DMS114 treated with DMSO at 0.1 percent for 48 hours (cell line): Measurements from ENCODE around the gene NUCB1.
A peak's percentile ranks its signal among the peaks of the same experiment; 100 is the strongest.

Experiments
- DNase-seq: peaks from one replicate; lab custom pipeline; 2025; ENCODE audit not compliant: unreplicated experiment; lab: John Stamatoyannopoulos, UW

The NUCB1 gene

DNA sequence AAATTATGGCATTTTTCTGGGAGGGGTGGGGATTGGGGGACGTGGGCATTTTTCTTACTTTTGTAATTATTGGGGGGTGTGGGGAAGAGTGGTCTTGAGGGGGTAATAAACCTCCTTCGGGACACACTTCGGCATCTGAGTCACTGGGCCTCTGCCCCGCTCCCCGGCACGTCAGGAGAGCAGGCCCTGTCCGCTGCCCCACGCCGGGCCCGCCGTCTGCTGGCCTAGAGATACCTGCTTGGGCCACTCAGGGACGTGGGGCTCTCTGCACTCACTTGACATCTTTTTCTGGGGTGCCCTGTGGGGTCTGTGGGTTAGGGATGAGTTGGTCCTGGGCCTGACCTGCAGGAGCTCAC, 61.5 kb downstream of the NUCB1 start:
- no peak for DNase-seq

GRCh38 chr19:48962029-48962848, 62.1 kb downstream of the NUCB1 start:
- no peak for DNase-seq

GRCh38 chr19:48962849-48963165, 62.7 kb downstream of the NUCB1 start:
- DNase-seq = no peak

GRCh38 chr19:48963371-48964204, 63.5 kb downstream of the NUCB1 start:
- no peak for DNase-seq

DNA sequence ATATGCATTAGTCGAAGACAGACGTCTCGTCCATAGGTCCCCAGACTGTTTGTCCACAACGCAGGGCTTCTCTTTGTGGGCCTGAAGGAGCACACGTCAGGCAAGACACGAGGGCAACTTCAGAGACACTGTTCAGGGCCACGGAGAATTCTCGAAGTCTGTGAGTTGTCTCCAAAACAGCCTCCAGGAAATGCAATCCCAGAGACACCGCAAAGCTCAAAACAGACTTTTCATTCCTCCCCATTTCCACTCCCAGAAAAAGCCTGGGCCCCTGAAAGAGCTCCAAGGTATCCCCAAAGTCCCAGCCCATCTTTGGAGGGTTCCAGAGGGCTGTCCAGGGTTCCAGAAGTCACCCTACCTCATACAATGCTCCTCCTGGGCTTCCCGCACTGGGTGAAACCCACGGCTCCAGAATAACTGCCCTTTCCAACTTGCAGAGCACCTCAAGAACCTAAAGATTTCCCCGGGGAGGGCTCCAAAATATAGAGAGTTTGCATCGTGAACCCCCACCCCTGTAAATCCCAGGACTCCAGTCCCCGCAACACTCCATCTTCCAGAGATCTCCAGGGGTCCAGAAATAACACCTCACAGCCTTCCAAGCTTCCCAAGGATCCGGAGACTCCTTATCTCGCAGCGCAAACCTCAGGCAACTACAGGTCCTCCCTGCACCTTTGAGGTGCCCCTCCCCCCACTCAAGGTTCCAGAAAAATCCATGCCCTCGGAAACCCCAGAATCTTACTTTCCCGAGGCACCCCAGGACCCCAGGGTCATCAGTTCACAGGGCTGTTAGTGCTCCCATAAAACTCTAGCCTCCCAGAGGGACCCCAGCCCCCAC, 64.3 kb downstream of the NUCB1 start:
- DNase-seq = no peak

DNA sequence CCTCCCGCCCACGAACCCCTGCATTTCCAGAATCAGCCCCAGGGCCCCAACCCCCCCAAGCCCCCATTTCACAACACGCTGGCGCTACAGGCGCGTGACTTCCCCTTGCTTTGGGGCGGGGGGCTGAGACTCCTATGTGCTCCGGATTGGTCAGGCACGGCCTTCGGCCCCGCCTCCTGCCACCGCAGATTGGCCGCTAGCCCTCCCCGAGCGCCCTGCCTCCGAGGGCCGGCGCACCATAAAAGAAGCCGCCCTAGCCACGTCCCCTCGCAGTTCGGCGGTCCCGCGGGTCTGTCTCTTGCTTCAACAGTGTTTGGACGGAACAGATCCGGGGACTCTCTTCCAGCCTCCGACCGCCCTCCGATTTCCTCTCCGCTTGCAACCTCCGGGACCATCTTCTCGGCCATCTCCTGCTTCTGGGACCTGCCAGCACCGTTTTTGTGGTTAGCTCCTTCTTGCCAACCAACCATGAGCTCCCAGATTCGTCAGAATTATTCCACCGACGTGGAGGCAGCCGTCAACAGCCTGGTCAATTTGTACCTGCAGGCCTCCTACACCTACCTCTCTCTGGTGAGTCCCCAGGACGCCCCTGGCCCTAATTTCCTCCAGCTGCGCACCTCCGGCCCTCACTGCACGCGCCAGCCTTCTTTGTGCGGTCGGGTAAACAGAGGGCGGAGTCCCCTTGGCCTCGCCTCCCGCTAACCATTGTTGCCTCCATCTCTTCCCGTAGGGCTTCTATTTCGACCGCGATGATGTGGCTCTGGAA, 65.1 kb downstream of the NUCB1 start, which contains the start of gene FTL:
Gene FTL, plus strand, starts transcription at position 270 of the 766 bp plus-strand sequence. Its CDS starts 199 bp downstream, at position 469.
- peak; percentile 78 for DNase-seq

GRCh38 chr19:48965806-48966540, 65.9 kb downstream of the NUCB1 start:
- peak; percentile 71 for DNase-seq

DNA sequence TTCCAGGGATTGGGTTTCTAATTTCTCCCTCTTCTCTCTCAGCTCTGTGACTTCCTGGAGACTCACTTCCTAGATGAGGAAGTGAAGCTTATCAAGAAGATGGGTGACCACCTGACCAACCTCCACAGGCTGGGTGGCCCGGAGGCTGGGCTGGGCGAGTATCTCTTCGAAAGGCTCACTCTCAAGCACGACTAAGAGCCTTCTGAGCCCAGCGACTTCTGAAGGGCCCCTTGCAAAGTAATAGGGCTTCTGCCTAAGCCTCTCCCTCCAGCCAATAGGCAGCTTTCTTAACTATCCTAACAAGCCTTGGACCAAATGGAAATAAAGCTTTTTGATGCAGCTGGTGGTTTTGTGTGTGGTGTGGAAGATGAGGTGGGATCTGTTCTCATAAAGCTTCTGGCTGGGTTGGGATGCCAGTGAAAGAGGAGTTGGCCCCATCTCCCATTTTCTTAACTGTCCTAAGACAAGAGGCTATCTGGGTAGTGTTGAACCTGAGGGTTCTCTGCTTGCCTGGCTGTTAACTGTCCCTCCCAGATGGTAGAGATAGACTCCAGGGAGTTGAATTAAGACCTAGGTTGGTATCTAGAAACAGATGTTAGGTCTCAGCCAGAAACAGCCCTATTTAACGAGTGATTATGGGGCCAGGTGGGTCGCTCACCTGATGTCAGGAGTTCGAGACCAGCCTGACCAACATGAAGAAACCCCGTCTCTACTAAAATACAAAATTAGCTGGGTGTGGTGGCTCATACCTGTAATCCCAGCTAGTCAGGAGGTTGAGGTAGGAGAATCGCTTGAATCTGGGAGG, 66.6 kb downstream of the NUCB1 start:
- DNase-seq = no peak

GRCh38 chr19:48967346-48968178, 67.5 kb downstream of the NUCB1 start:
- DNase-seq = no peak

GRCh38 chr19:48968179-48968661, 68.1 kb downstream of the NUCB1 start:
- DNase-seq = no peak

GRCh38 chr19:48968813-48969218, 68.7 kb downstream of the NUCB1 start:
- DNase-seq = no peak

- DNase-seq = no peak
Measured at GRCh38 chr19:48969276-48970138, 69.4 kb downstream of the NUCB1 start.

- DNase-seq = no peak
Measured at GRCh38 chr19:48970139-48970766, 70.1 kb downstream of the NUCB1 start.

- peak; percentile 11 for DNase-seq
Measured at GRCh38 chr19:48970923-48971395, 70.8 kb downstream of the NUCB1 start.
